ENCODE data around the gene COL25A1. TPM values are rescaled to one million over a fixed set of nuclear protein-coding genes. Genes with fewer than 3 reads are reported as not detected.

The COL25A1 gene
- total and polyA plus RNA-seq, 2 experiments from 2014 or later: 0.25 TPM; not detected in 1

GRCh38 chr4:109156356-109156755, 146.1 kb downstream of the COL25A1 start:
- H3K4me1 ChIP-seq (ENCODE audit: insufficient read depth): no peaks in the 10 kb centered on the region
- H3K9me2 ChIP-seq (ENCODE audit: insufficient read depth): no peaks in the 10 kb centered on the region
- no peak overlapping the region for H3K4me3 ChIP-seq
- H2AFZ ChIP-seq: no peak overlapping the region
- no peaks in the 10 kb centered on the region for H3K9me3 ChIP-seq (ENCODE audit: low read depth)
- H3K9ac ChIP-seq: no peak overlapping the region
- H3K4me2 ChIP-seq (ENCODE audit: unreplicated experiment): no peak overlapping the region
- no peaks in the 10 kb centered on the region for H3K27me3 ChIP-seq (replicated peaks; ENCODE audit: insufficient read depth)
- H3K79me2 ChIP-seq (ENCODE audit: insufficient read depth): no peaks in the 10 kb centered on the region
- WGBS, 2 experiments (ENCODE audit: low coverage in 1 of 2, low lambda C conversion rate in 2 of 2, missing lambda C conversion rate in 2 of 2): 6 to 8% methylated on average over 2 of the region's 2 CpGs
- peak; percentile 4 for DNase-seq
- no peaks in the 10 kb centered on the region for H4K20me1 ChIP-seq (ENCODE audit: insufficient read depth)
- H3K36me3 ChIP-seq (ENCODE audit: low read depth): no peaks in the 10 kb centered on the region
- no peaks in the 10 kb centered on the region for H3F3A ChIP-seq (ENCODE audit: insufficient read depth)
- in situ Hi-C loops (cut with MboI): no loop called here
- H3K27ac ChIP-seq: no peak overlapping the region
- no peak for TF ChIP-seq EZH2 (IDR thresholded peaks at IDR 0.05; ENCODE audit: insufficient read depth, poor library complexity, severe bottlenecking)
- TF ChIP-seq EZH2phosphoT487 (IDR thresholded peaks at IDR 0.05; ENCODE audit: insufficient read depth, low read depth): no peak

DNA sequence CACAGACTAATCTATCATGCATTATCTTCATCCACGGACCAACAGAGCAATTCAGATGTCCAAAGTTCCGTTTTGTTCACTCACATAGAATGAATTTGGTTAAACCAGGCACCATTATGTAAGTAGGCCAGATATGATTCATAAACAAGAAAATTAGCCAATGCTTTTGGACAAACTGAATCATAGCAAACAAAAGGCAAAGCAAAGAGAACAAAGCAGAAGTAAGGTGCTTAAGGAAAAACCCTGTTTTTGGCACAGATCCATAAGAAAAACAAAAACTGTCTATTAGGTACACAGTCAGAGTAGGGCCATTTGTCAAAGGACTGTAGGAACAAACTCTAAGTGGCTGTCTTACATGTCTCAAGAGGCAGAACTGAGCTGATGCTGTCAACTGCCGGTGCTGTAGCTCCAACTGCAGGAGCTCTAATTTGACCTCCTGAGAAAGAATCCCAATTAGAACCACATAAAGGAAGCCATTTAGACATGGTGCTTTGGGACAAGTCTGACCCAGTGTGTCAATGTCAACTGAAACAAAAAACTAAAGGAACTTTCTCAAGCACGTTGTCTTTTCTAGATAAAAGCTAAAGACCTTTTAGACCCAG, 146.7 kb downstream of the COL25A1 start:
- no peaks in the 10 kb centered on the region for H3K36me3 ChIP-seq (ENCODE audit: low read depth)
- no peaks in the 10 kb centered on the region for H3K9me3 ChIP-seq (ENCODE audit: low read depth)
- peak; percentile 36 for DNase-seq
- H2AFZ ChIP-seq: no peak overlapping the region
- H4K20me1 ChIP-seq (ENCODE audit: insufficient read depth): no peaks in the 10 kb centered on the region
- no peak for TF ChIP-seq EZH2phosphoT487 (IDR thresholded peaks at IDR 0.05; ENCODE audit: insufficient read depth, low read depth)
- no peaks in the 10 kb centered on the region for H3F3A ChIP-seq (ENCODE audit: insufficient read depth)
- no peaks in the 10 kb centered on the region for H3K4me1 ChIP-seq (ENCODE audit: insufficient read depth)
- no peaks in the 10 kb centered on the region for H3K27me3 ChIP-seq (replicated peaks; ENCODE audit: insufficient read depth)
- 36 to 47% methylated on average over 4 of the region's 4 CpGs for WGBS, 2 experiments (ENCODE audit: low coverage in 1 of 2, low lambda C conversion rate in 2 of 2, missing lambda C conversion rate in 2 of 2)
- no peak overlapping the region for H3K4me3 ChIP-seq
- H3K4me2 ChIP-seq (ENCODE audit: unreplicated experiment): no peak overlapping the region
- H3K79me2 ChIP-seq (ENCODE audit: insufficient read depth): no peaks in the 10 kb centered on the region
- no peak overlapping the region for H3K9ac ChIP-seq
- H3K9me2 ChIP-seq (ENCODE audit: insufficient read depth): no peaks in the 10 kb centered on the region
- H3K27ac ChIP-seq: no peak overlapping the region
- in situ Hi-C loops (cut with MboI): no loop called here

GRCh38 chr4:109155084-109155483, 147.4 kb downstream of the COL25A1 start:
- Histone ChIP-seq H3K4me2 (ENCODE audit: unreplicated experiment) (no peak overlapping the region), H3K4me1 (ENCODE audit: insufficient read depth) (no peaks in the 10 kb centered on the region), H3K27me3 (replicated peaks; ENCODE audit: insufficient read depth) (no peaks in the 10 kb centered on the region), H3K9ac (no peak overlapping the region), H4K20me1 (ENCODE audit: insufficient read depth) (no peaks in the 10 kb centered on the region), H3K9me2 (ENCODE audit: insufficient read depth) (no peaks in the 10 kb centered on the region), H2AFZ (no peak overlapping the region), H3K27ac (no peak overlapping the region), H3K9me3 (ENCODE audit: low read depth) (no peaks in the 10 kb centered on the region), H3F3A (ENCODE audit: insufficient read depth) (no peaks in the 10 kb centered on the region), H3K79me2 (ENCODE audit: insufficient read depth) (no peaks in the 10 kb centered on the region), H3K4me3 (no peak overlapping the region), H3K36me3 (ENCODE audit: low read depth) (no peaks in the 10 kb centered on the region)
- 76 to 85% methylated on average over 2 of the region's 2 CpGs for WGBS, 2 experiments (ENCODE audit: low coverage in 1 of 2, low lambda C conversion rate in 2 of 2, missing lambda C conversion rate in 2 of 2)
- TF ChIP-seq EZH2phosphoT487 (IDR thresholded peaks at IDR 0.05; ENCODE audit: insufficient read depth, low read depth) (no peak), EZH2 (IDR thresholded peaks at IDR 0.05; ENCODE audit: insufficient read depth, poor library complexity, severe bottlenecking) (no peak)
- in situ Hi-C loops (cut with MboI): no loop called here
- DNase-seq: no peak

GRCh38 chr4:109154424-109154823, 148.0 kb downstream of the COL25A1 start:
- Histone ChIP-seq H3K4me2 (ENCODE audit: unreplicated experiment) (no peak overlapping the region), H3K4me3 (no peak overlapping the region), H2AFZ (no peak overlapping the region), H3F3A (ENCODE audit: insufficient read depth) (no peaks in the 10 kb centered on the region), H3K36me3 (ENCODE audit: low read depth) (no peaks in the 10 kb centered on the region), H3K27ac (no peak overlapping the region), H4K20me1 (ENCODE audit: insufficient read depth) (no peaks in the 10 kb centered on the region), H3K9me2 (ENCODE audit: insufficient read depth) (no peaks in the 10 kb centered on the region), H3K4me1 (ENCODE audit: insufficient read depth) (no peaks in the 10 kb centered on the region), H3K9ac (no peak overlapping the region), H3K9me3 (ENCODE audit: low read depth) (no peaks in the 10 kb centered on the region), H3K27me3 (replicated peaks; ENCODE audit: insufficient read depth) (no peaks in the 10 kb centered on the region), H3K79me2 (ENCODE audit: insufficient read depth) (no peaks in the 10 kb centered on the region)
- in situ Hi-C loops (cut with MboI): no loop called here
- WGBS, 2 experiments (ENCODE audit: low coverage in 1 of 2, low lambda C conversion rate in 2 of 2, missing lambda C conversion rate in 2 of 2): 42 to 51% methylated on average over 4 of the region's 4 CpGs
- TF ChIP-seq EZH2phosphoT487 (IDR thresholded peaks at IDR 0.05; ENCODE audit: insufficient read depth, low read depth): no peak
- TF ChIP-seq EZH2 (IDR thresholded peaks at IDR 0.05; ENCODE audit: insufficient read depth, poor library complexity, severe bottlenecking): no peak
- no peak for DNase-seq

DNA sequence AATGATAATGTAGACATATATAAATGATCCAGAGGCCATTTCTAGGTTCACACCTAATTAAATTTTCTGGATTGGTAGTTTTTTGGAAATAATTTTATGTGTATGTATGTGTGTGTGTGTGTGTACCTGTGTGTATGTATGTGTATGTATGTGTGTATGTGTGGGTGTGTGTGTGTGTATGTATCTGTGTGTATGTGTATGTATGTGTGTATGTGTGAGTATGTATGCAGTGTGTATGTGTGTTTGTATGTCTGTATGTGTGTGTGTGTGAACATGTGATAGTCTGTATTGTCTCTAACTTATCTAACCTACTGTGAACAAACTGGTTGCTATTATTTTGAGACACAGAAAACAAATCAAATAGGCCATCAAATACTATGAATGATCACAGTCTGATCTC, 152.6 kb downstream of the COL25A1 start:
- Histone ChIP-seq H4K20me1 (ENCODE audit: insufficient read depth) (no peaks in the 10 kb centered on the region), H3K9ac (no peak overlapping the region), H3K4me2 (ENCODE audit: unreplicated experiment) (no peak overlapping the region), H3K9me2 (ENCODE audit: insufficient read depth) (no peaks in the 10 kb centered on the region), H3F3A (ENCODE audit: insufficient read depth) (no peaks in the 10 kb centered on the region), H2AFZ (no peak overlapping the region), H3K27me3 (replicated peaks; ENCODE audit: insufficient read depth) (no peaks in the 10 kb centered on the region; the same call in none of the 2 replicates), H3K4me1 (ENCODE audit: insufficient read depth) (no peaks in the 10 kb centered on the region), H3K36me3 (ENCODE audit: low read depth) (no peaks in the 10 kb centered on the region), H3K27ac (no peak overlapping the region), H3K4me3 (no peak overlapping the region), H3K79me2 (ENCODE audit: insufficient read depth) (no peaks in the 10 kb centered on the region), H3K9me3 (ENCODE audit: low read depth) (no peaks in the 10 kb centered on the region)
- TF ChIP-seq EZH2 (IDR thresholded peaks at IDR 0.05; ENCODE audit: insufficient read depth, poor library complexity, severe bottlenecking) (no peak), EZH2phosphoT487 (IDR thresholded peaks at IDR 0.05; ENCODE audit: insufficient read depth, low read depth) (no peak)
- DNase-seq: no peak
- in situ Hi-C loops (cut with MboI): no loop called here
